Measurements from ENCODE around the gene CNPY1.

Gene CNPY1

DNA sequence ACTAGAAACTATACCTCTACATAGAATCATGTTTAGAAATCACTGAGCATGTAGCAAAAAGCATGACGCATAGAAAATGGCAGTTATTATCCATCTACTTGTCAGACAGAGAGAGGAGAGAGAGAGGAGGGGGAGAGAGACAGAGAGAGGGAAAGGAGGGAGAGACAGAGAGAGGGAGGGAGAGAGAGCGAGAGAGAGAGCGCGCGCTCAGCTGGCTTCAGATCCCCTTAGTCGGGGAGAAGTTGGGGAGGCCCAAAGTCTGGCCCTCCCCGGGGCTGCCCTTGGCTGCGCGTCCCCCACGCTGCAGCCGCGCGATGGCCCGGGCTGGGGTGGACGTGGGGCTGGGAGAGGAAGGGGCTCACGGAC lies 37.0 kb downstream of the CNPY1 start:
- DNase-seq = no peak

DNA sequence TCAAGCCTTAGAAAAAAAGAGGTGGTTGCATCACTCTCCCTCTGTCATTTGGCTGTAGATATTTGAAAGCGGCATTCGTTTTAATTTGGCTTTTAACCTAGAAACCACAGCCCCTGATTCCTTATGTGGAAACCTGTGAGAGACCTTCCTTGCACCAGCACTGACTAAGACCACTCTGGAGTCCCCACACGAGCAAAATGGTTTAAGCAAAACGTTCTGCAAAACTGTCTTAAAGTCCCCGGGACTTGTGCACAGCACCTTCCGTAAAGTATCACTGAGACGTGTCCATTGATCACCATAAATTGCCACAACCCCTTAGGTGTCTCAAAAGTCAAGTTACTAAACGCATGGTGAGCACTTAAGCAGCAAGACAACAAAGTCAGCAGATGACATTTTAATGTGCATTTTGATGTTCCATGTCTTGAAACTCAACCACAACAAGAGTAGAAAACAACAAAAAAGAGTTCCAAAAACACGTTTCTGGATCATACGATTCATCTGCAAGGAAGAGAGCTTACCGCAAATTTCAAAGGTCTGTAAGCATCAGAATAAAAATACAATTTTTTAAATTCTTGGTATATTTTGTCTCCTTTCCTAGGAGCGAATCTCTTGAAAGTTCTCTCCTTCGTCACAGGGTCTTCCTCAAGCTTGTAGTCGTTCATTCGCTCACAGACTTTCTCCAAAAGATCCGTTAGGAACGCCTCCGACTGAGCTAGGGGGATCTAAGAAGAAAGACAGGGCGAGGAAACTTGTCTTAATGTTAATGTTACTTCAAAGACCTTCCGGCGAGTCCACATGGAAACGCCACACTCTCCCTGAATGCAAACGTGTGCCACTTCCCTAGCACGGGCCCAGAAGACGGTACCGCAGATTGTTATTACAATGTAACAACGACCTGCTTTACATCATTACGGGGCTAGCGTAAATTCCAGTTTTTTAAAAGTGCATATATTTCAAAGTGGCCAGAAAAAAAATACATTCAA lies 37.7 kb downstream of the CNPY1 start:
- no peak for DNase-seq

- no peak for DNase-seq
These were observed 38.8 kb downstream of the CNPY1 start for GRCh38 chr7:155507576-155507975.

- DNase-seq = no peak
These were observed 39.5 kb downstream of the CNPY1 start for GRCh38 chr7:155506854-155507337.

GRCh38 chr7:155505422-155505793 lies 41.0 kb downstream of the CNPY1 start:
- DNase-seq = no peak

DNA sequence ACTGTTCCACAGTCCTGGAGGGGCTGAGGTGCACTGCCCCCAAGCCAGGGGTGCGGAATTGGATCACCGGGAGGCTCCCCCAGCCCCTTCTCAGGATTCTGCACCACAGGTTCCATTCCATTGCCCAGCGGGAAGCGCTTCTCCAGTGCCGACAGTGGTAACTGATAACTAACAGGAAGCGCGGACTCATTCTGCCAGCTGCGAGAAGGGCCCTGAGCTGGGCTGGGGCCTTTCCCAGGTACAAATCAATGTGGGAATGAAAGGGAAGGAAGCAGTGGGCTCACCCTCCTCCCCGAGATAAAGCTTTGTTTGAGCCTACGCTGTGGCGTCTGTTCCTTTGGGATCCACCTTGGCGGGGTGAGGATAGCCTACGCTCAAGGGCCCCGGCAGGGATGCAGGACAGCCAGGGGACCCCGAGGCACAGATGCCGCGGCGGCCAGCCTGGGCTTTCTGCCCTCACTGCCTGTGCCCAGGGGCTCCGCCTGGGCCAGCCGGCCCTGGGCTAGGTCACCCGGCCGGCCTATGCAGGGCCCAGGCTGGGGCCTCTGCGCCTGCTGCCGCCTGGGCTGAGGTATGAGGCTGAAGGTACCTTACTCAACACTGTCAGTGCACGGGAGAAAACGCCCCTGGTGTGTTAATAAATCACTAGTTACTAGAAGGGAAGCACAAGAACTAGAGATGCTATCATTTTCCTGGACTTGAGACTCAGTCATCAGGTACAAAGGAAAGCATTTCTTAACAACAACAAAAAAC lies 49.0 kb downstream of the CNPY1 start:
- no peak for DNase-seq

DNA sequence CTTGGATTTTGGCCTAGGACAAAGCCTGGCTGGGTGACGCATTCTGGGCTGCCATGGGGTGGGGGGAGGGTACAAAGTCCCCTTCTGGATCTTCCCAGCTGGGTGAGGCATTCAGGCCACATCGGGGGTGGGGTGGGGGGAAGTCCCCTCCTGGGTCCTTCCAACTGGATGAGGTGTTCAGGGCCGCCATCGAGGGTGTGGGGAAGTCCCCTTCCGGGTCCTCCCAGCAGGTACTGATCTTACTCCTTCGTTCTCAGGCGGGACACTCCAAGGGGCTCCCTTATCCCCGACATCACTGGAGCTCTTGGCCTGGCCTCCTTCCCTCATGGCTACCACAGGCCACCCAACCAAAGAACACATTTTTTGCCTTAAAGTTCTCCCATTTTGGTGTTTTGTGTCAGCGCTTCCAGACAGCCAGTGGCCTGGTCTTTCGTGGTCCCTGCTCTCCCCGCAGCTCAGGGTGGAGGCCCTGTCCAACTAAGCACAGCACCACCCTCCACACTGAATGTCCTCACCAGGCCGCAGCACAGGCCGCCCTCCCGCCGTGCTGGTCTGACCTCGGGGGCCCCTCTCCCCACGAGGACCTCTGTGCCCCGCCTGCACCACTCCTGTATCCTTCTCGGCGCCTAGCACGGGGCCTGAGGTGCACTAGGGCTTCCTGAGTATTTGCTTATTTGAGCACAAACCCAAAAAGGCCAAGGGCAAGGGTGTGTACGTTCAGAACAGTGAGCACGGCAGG lies 49.9 kb downstream of the CNPY1 start:
- DNase-seq = no peak

GRCh38 chr7:155495440-155496248 lies 50.7 kb downstream of the CNPY1 start:
- no peak for DNase-seq

DNA sequence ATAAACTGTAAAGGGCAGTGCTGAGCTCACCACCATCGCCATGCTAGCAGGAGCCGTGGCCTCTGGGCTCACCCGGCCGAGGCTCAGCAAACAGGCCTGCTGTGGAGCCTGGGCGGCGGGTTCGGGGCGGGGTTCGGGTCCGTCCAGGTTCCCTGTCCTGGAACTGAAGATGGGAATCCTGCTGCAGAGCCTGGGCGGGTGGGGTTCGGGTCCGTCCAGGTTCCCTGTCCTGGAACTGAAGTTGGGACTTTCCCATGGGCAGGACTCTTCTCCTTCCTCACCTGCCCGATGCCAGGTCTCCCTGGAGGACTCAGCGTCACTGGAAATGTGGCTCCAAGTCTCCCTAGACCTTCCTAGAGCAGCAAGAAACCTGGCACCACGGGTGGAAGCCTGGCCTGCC lies 51.8 kb downstream of the CNPY1 start:
- no peak for DNase-seq

DNA sequence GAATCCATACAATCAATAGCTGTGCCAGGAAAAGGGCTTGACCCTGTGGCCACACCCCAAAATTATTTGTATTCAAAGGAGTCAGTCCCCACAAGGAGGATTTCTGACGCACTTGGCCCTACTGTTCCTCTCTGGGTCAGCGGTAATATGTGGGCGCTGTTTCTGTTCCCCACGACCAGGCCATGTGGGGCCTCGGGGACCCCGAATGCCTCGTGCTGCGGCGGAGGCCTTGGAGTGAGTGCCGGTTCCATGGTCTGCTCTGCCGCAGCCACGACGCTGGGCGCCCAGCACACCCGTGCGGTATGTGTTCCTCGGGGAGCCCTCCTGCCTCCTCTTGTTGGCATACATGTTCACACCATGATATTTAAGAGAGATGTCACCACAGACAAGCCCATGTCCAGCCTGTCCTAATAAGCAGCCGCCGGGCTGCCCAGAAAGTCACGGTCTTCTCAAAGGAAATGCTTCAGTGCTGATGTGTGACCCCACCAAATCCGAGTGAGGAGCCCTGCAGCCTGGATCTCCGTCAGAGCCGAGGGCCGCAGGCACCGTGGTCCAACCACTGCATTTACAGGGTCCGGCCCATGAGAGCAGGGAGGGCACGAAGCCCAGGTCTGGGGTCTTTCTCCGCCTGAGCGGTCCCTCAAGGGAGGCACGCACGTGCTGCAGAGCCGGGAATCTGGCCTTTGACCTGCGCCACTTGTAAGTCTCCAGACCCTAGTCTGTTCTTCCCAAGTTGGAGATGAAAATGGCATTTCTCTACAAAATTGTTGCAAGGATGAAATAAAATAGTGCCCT lies 52.4 kb downstream of the CNPY1 start:
- no peak for DNase-seq

DNA sequence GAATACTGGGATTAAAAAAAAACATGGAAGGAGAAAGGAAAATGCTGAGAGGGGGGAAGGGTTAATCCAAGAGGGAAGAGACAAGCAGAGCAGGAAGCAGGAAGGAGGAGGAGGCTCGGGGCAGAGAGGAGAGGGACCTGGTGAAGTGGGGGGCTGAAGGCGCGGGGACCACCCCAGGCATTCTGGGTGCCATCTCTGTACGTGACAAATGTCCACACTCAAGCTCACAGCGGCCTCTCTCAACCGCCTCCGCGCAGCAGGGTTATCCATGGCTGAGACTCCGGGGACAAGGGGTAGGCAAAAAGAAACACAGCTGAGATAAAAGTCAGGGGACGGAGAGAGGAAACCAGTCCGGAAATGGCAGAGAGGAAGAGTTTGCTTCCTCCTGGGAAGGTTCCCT lies 54.5 kb downstream of the CNPY1 start:
- no peak for DNase-seq

- peak; percentile 34 to 58 for DNase-seq
These were observed 55.4 kb downstream of the CNPY1 start for GRCh38 chr7:155490697-155491628.

GRCh38 chr7:155489862-155490696 lies 56.3 kb downstream of the CNPY1 start:
- DNase-seq = no peak

- no peak for DNase-seq
These were observed 57.1 kb downstream of the CNPY1 start for GRCh38 chr7:155489158-155489840.

- no peak for DNase-seq
These were observed 57.8 kb downstream of the CNPY1 start for GRCh38 chr7:155488483-155489127.

GRCh38 chr7:155487509-155488482 lies 58.6 kb downstream of the CNPY1 start:
- DNase-seq = no peak
